Naive thymus-derived CD4-positive, alpha-beta T cell (primary cell): Measurements from ENCODE around the gene FGG. TPM values are rescaled to one million over a fixed set of nuclear protein-coding genes. Genes with fewer than 3 reads are reported as not detected.

Experiments used
- ATAC-seq: fragments of 150-1000 bp; cut with Tn5 transposase; 2 replicates; pipeline ENCODE4 v1.10.0; 2021; ENCODE audit warnings: mild to moderate bottlenecking, moderate library complexity
- CTCF ChIA-PET: fragments of 350-600 bp; sonication (Branson Sonifier 250); formaldehyde crosslinking; loops from one replicate; lab custom pipeline; 2021; ENCODE audit warnings: antibody characterized with exemption; lab: Charles Lee
- POLR2A ChIA-PET: fragments of 350-600 bp; sonication (Branson Sonifier 250); formaldehyde crosslinking; loops from one replicate; lab custom pipeline; 2021; ENCODE audit warnings: antibody characterized with exemption, inconsistent platforms; lab: Charles Lee
- DNase-seq, 9 donors: peaks; one replicate each; pipeline versions ENCODE4 v3.0.0 to v3.0.0-alpha.2; 2020 to 2022; ENCODE audit warnings: mixed read lengths in 1 of 9
- H3K27ac ChIP-seq: one replicate; pipeline ENCODE4 v1.7.0; 2013; ENCODE audit warnings: mild to moderate bottlenecking, low read depth, low read length, moderate library complexity
- H3K27me3 ChIP-seq, 2 donors: one replicate each; pipeline ENCODE4 v1.7.0; 2013; ENCODE audit warnings: low read length in 2 of 2, mild to moderate bottlenecking in 2 of 2, moderate library complexity in 2 of 2; ENCODE audit not compliant: control insufficient read depth in 2 of 2, insufficient read depth in 2 of 2
- H3K36me3 ChIP-seq, 3 experiments: 1 replicate in 2 of 3; 2 replicates in 1 of 3; pipeline ENCODE4 v1.7.0; 2013; ENCODE audit warnings: low read length in 3 of 3, mild to moderate bottlenecking in 3 of 3, moderate library complexity in 1 of 3; ENCODE audit not compliant: insufficient read depth in 3 of 3, control insufficient read depth in 2 of 3
- H3K4me1 ChIP-seq, 2 donors: one replicate each; pipeline ENCODE4 v1.7.0; 2013; ENCODE audit warnings: low read length in 2 of 2, mild to moderate bottlenecking in 2 of 2, moderate library complexity in 1 of 2; ENCODE audit not compliant: control insufficient read depth in 2 of 2, insufficient read depth in 2 of 2
- H3K4me3 ChIP-seq: 2 replicates; pipeline ENCODE4 v1.7.0; 2013; ENCODE audit warnings: mild to moderate bottlenecking, low read length
- H3K9me3 ChIP-seq, 3 experiments: 1 replicate in 2 of 3; 2 replicates in 1 of 3; pipeline ENCODE4 v1.7.0; 2013; ENCODE audit warnings: low read length in 3 of 3; ENCODE audit not compliant: control insufficient read depth in 2 of 3
- H3K27ac Mint-ChIP-seq, 9 donors: one replicate each; pipeline ENCODE4 v1.8.0; 2020 to 2022; ENCODE audit warnings: mixed read lengths in 9 of 9, mild to moderate bottlenecking in 8 of 9, moderate library complexity in 5 of 9, inconsistent platforms in 2 of 9
- H3K27me3 Mint-ChIP-seq, 5 donors: one replicate each; pipeline ENCODE4 v1.8.0; 2021 to 2022; ENCODE audit warnings: mixed read lengths in 5 of 5, mild to moderate bottlenecking in 1 of 5
- H3K36me3 Mint-ChIP-seq, 5 donors: one replicate each; pipeline ENCODE4 v1.8.0; 2020 to 2022; ENCODE audit warnings: mixed read lengths in 5 of 5, mild to moderate bottlenecking in 3 of 5, inconsistent platforms in 1 of 5
- H3K4me1 Mint-ChIP-seq, 7 donors: one replicate each; pipeline ENCODE4 v1.8.0; 2020 to 2022; ENCODE audit warnings: mixed read lengths in 7 of 7, mild to moderate bottlenecking in 3 of 7, inconsistent platforms in 1 of 7
- H3K4me3 Mint-ChIP-seq, 10 donors: one replicate each; pipeline ENCODE4 v1.8.0; 2020 to 2022; ENCODE audit warnings: mild to moderate bottlenecking in 10 of 10, mixed read lengths in 10 of 10, moderate library complexity in 6 of 10, inconsistent platforms in 2 of 10
- H3K9me3 Mint-ChIP-seq, 11 donors: one replicate each; pipeline ENCODE4 v1.8.0; 2020 to 2022; ENCODE audit warnings: mixed read lengths in 11 of 11, mild to moderate bottlenecking in 4 of 11, inconsistent platforms in 1 of 11, moderate library complexity in 1 of 11
- intact Hi-C, 2 donors: fragments of 100-400 bp; cut with micrococcal nuclease; formaldehyde crosslinking; loops; one replicate each; pipeline ENCODE4 v1.15.1; 2023
- polyA plus RNA-seq, 2 donors: library from polyadenylated mRNA; unstranded; fragments of 300-500 nt; fragmentation: Illumina TruSeq; gene quantifications; one replicate each; pipeline ENCODE4 v1.2.3, GENCODE V29; 2021
- total RNA-seq, 6 experiments: library from RNA in 5 of 6; stranded (reverse) in 5 of 6; gene quantifications; 1 replicate in 5 of 6; 2 replicates in 1 of 6; pipeline ENCODE4 v1.2.3 and lab custom pipeline; 2021 to 2026

FGG gene
- total and polyA plus RNA-seq, 7 experiments from 2014 or later: not detected

GRCh38 chr4:154562697-154563254, 49.7 kb downstream of the FGG start, which contains the start of gene FGB:
FGB (plus strand) TSS chr4:154563011; CDS start chr4:154563019, 8 bp downstream.
- Histone ChIP-seq H3K9me3 (no peaks in the 10 kb centered on the region), H3K27me3 (no peaks in the 10 kb centered on the region), H3K36me3 (no peaks in the 10 kb centered on the region), H3K4me1 (no peaks in the 10 kb centered on the region), H3K4me3 (no peak within 1 kb of the TSS), H3K27ac (no peak within 1 kb of the TSS)
- ChIA-PET POLR2A (no interaction called here), CTCF (interaction anchor here (0.5 to 0.9 kb wide), 2 partner anchors 51 to 62 kb away, joined by 3 to 4 read pairs; no protein-coding TSS in a partner anchor)
- H3K9me3 Mint-ChIP-seq: no peaks in the 10 kb centered on the region
- no peak for ATAC-seq
- intact Hi-C loops: no loop called here
- no peak for DNase-seq
- no peak within 1 kb of the TSS for H3K4me3 Mint-ChIP-seq
- H3K4me1 Mint-ChIP-seq: peaks cover 0 to 4% (median 0%) of the 10 kb centered on the region in 7 donors
- H3K27me3 Mint-ChIP-seq: peaks cover 4 to 20% (median 18%) of the 10 kb centered on the region in 5 donors
- no peaks in the 10 kb centered on the region for H3K36me3 Mint-ChIP-seq
- H3K27ac Mint-ChIP-seq: no peak within 1 kb of the TSS

DNA sequence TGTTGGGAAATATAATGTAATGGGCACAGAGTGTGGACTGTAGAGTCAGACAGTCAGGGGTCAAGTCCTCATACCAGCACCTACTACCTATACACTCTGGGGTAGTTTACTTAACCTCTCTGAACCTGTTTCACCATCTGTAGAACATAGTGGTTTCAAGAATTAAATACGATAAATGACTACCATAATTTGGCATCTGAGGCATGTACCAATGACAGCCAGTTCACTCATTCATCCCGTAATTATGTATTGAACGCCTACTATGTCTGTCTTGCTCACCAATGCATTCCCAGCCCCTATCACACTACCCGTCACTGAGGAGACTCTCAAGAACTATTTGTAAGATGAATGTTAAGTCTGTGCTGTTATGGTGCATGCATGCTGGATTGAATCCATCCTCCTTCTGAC, 51.6 kb downstream of the FGG start:
- POLR2A ChIA-PET: no interaction called here
- peaks cover 0 to 4% (median 0%) of the 10 kb centered on the region in 7 donors for H3K4me1 Mint-ChIP-seq
- H3K9me3 Mint-ChIP-seq: no peaks in the 10 kb centered on the region
- Histone ChIP-seq H3K4me3 (no peak overlapping the region), H3K4me1 (no peaks in the 10 kb centered on the region), H3K27ac (no peak overlapping the region), H3K9me3 (no peaks in the 10 kb centered on the region), H3K36me3 (no peaks in the 10 kb centered on the region), H3K27me3 (no peaks in the 10 kb centered on the region)
- ATAC-seq: no peak
- H3K4me3 Mint-ChIP-seq: no peak overlapping the region
- CTCF ChIA-PET: no interaction called here
- no peaks in the 10 kb centered on the region for H3K36me3 Mint-ChIP-seq
- H3K27me3 Mint-ChIP-seq: peaks cover 0 to 17% (median 13%) of the 10 kb centered on the region in 5 donors
- DNase-seq: no peak
- no peak overlapping the region for H3K27ac Mint-ChIP-seq
- intact Hi-C loops: no loop called here

DNA sequence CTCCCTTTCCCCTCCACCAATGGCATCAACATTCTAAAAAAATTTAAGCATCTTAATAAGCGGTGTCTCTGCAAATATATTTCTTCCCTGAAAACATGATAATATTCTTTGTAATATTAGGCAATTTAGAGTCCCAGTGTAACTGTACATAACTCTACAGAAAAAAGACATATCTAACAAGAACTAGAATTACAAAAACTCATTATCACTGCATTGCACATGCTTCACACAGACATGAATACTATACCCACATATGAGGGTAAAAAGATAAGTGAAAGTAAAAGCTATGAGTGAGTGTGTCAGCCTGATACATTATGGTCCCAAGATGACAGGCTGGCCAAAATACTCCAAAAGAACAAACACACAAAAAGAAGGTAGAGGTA, 52.0 kb downstream of the FGG start:
- Histone ChIP-seq H3K4me1 (no peaks in the 10 kb centered on the region), H3K36me3 (no peaks in the 10 kb centered on the region), H3K4me3 (no peak overlapping the region), H3K27me3 (no peaks in the 10 kb centered on the region), H3K27ac (no peak overlapping the region), H3K9me3 (no peaks in the 10 kb centered on the region)
- intact Hi-C loops: no loop called here
- ChIA-PET CTCF (no interaction called here), POLR2A (no interaction called here)
- no peak overlapping the region for H3K27ac Mint-ChIP-seq
- DNase-seq (no peak), ATAC-seq (no peak)
- H3K4me3 Mint-ChIP-seq: no peak overlapping the region
- H3K36me3 Mint-ChIP-seq: no peaks in the 10 kb centered on the region
- H3K9me3 Mint-ChIP-seq: no peaks in the 10 kb centered on the region
- peaks cover 0 to 17% (median 13%) of the 10 kb centered on the region in 5 donors for H3K27me3 Mint-ChIP-seq
- H3K4me1 Mint-ChIP-seq: peaks cover 0 to 4% (median 0%) of the 10 kb centered on the region in 7 donors

- H3K4me3 ChIP-seq: no peak overlapping the region
- intact Hi-C loops: loop anchor here (1.0 to 10.0 kb wide), 4 partner anchors 59 to 1215 kb away; partner anchors contain the start of genes LRAT (in 1 of the 2) and MND1 (in 1 of the 2)
- no peak overlapping the region for H3K27ac ChIP-seq
- H3K4me3 Mint-ChIP-seq: no peak overlapping the region
- DNase-seq (no peak), ATAC-seq (peak; percentile 48)
- H3K36me3 Mint-ChIP-seq: no peaks in the 10 kb centered on the region
- CTCF ChIA-PET: interaction anchor here (0.5 to 1.6 kb wide), 4 partner anchors 9 to 236 kb away, joined by 3 read pairs; no protein-coding TSS in a partner anchor
- H3K9me3 Mint-ChIP-seq: no peaks in the 10 kb centered on the region
- peaks cover 0 to 4% (median 0%) of the 10 kb centered on the region in 7 donors for H3K4me1 Mint-ChIP-seq
- no peaks in the 10 kb centered on the region for H3K9me3 ChIP-seq
- no peaks in the 10 kb centered on the region for H3K4me1 ChIP-seq
- H3K27me3 Mint-ChIP-seq: peaks cover 0 to 17% (median 13%) of the 10 kb centered on the region in 5 donors
- H3K27ac Mint-ChIP-seq: no peak overlapping the region
- POLR2A ChIA-PET: no interaction called here
- no peaks in the 10 kb centered on the region for H3K36me3 ChIP-seq
- no peaks in the 10 kb centered on the region for H3K27me3 ChIP-seq
These were observed 52.7 kb downstream of the FGG start for GRCh38 chr4:154559494-154560418.

- H3K36me3 ChIP-seq: no peaks in the 10 kb centered on the region
- CTCF ChIA-PET: interaction anchor here (0.5 to 1.6 kb wide), 4 partner anchors 9 to 235 kb away, joined by 3 read pairs; no protein-coding TSS in a partner anchor
- Mint-ChIP-seq H3K36me3 (no peaks in the 10 kb centered on the region), H3K4me1 (peaks cover 0 to 4% (median 0%) of the 10 kb centered on the region in 7 donors), H3K27ac (no peak overlapping the region), H3K9me3 (no peaks in the 10 kb centered on the region), H3K4me3 (no peak overlapping the region), H3K27me3 (peaks cover 0 to 17% (median 13%) of the 10 kb centered on the region in 5 donors)
- POLR2A ChIA-PET: no interaction called here
- no peak overlapping the region for H3K4me3 ChIP-seq
- intact Hi-C loops: loop anchor here (1.0 to 10.0 kb wide), 4 partner anchors 59 to 1214 kb away; partner anchors contain the start of genes LRAT (in 1 of the 2) and MND1 (in 1 of the 2)
- H3K4me1 ChIP-seq: no peaks in the 10 kb centered on the region
- no peak for ATAC-seq
- no peaks in the 10 kb centered on the region for H3K9me3 ChIP-seq
- no peaks in the 10 kb centered on the region for H3K27me3 ChIP-seq
- H3K27ac ChIP-seq: no peak overlapping the region
- no peak for DNase-seq
These were observed 53.3 kb downstream of the FGG start for GRCh38 chr4:154559141-154559493.
